B cell (primary cell): Measurements from ENCODE around the gene LAMB1. TPM values are rescaled to one million over a fixed set of nuclear protein-coding genes. Genes with fewer than 3 reads are reported as not detected.
A peak's percentile ranks its signal among the peaks of the same experiment; 100 is the strongest.

ENCODE experiments used
- ATAC-seq: fragments of 200-7000 bp; cut with Tn5 transposase; one replicate; pipeline ENCODE4 v1.10.0; 2021; ENCODE audit warnings: low read depth, mild to moderate bottlenecking, moderate number of reproducible peaks, moderate library complexity
- CTCF ChIA-PET: fragments of 350-600 bp; sonication (Branson Sonifier 250); formaldehyde crosslinking; loops from one replicate; lab custom pipeline; 2021; ENCODE audit warnings: antibody characterized with exemption, inconsistent platforms; lab: Charles Lee
- POLR2A ChIA-PET: fragments of 350-600 bp; sonication (Branson Sonifier 250); formaldehyde crosslinking; loops from one replicate; lab custom pipeline; 2021; ENCODE audit warnings: antibody characterized with exemption; lab: Charles Lee
- DNase-seq: peaks from one replicate; pipeline ENCODE4 v3.0.0; 2013
- H2AFZ ChIP-seq: 2 replicates; pipeline ENCODE4 v1.6.1; 2012; ENCODE audit warnings: mild to moderate bottlenecking, low read depth, low read length; ENCODE audit not compliant: insufficient read depth, poor library complexity, severe bottlenecking
- H3K27ac ChIP-seq, 2 donors: 1 replicate in 1 of 2; 2 replicates in 1 of 2; pipeline ENCODE4 v1.5.1; 2012 to 2013; ENCODE audit warnings: low read length in 2 of 2, mild to moderate bottlenecking in 2 of 2, moderate library complexity in 1 of 2
- H3K27me3 ChIP-seq, 4 experiments: fragments of 200-600 bp in 1 of 4; sonication (generic) in 1 of 4; replicated peaks in 1 of 4; 1 replicate in 2 of 4; 2 replicates in 2 of 4; pipeline versions ENCODE4 v1.6.1 to v1.7.0; 2013 to 2016; ENCODE audit warnings: low read length in 3 of 4, mild to moderate bottlenecking in 2 of 4, mixed read lengths in 1 of 4, moderate library complexity in 1 of 4; ENCODE audit not compliant: insufficient read depth in 4 of 4, control insufficient read depth in 3 of 4; ENCODE audit errors: control extremely low read depth in 1 of 4
- H3K36me3 ChIP-seq, 2 experiments: replicated peaks in 1 of 2; 1 replicate in 1 of 2; 2 replicates in 1 of 2; pipeline versions ENCODE4 v1.6.1 to v1.7.1; 2013; ENCODE audit warnings: low read length in 1 of 2; ENCODE audit not compliant: insufficient read depth in 2 of 2, control insufficient read depth in 1 of 2; ENCODE audit errors: control extremely low read depth in 1 of 2, extremely low read depth in 1 of 2
- H3K4me1 ChIP-seq, 2 donors: fragments of 200-600 bp in 1 of 2; sonication (generic) in 1 of 2; 1 replicate in 1 of 2; 2 replicates in 1 of 2; pipeline versions ENCODE4 v1.5.1 to v1.6.1; 2013 to 2017; ENCODE audit warnings: low read length in 2 of 2; ENCODE audit not compliant: control insufficient read depth in 2 of 2, insufficient read depth in 2 of 2
- H3K4me2 ChIP-seq: replicated peaks from 2 replicates; pipeline ENCODE3; 2012; ENCODE audit warnings: mild to moderate bottlenecking, low read depth, low read length; ENCODE audit not compliant: poor library complexity, severe bottlenecking
- H3K4me3 ChIP-seq, 5 experiments: fragments of 200-600 bp in 1 of 5; sonication (generic) in 1 of 5; 1 replicate in 3 of 5; 2 replicates in 2 of 5; pipeline versions ENCODE4 v1.5.1 to v1.7.0; 2011 to 2016; ENCODE audit warnings: low read length in 4 of 5, mild to moderate bottlenecking in 4 of 5, low read depth in 2 of 5, control low read depth in 1 of 5, moderate library complexity in 1 of 5; ENCODE audit not compliant: insufficient read depth in 1 of 5; ENCODE audit errors: control extremely low read depth in 1 of 5, extremely low read depth in 1 of 5
- H3K79me2 ChIP-seq: fragments of 200-600 bp; sonication (generic); one replicate; pipeline ENCODE4 v1.6.0; 2016; ENCODE audit warnings: low read length; ENCODE audit not compliant: control insufficient read depth, insufficient read depth
- H3K9ac ChIP-seq: fragments of 200-600 bp; sonication (generic); 2 replicates; pipeline ENCODE4 v1.6.1; 2017; ENCODE audit warnings: mild to moderate bottlenecking, low read length, moderate library complexity
- H3K9me3 ChIP-seq, 3 donors: one replicate each; pipeline versions ENCODE4 v1.6.1 to v1.7.1; 2013; ENCODE audit warnings: low read length in 2 of 3; ENCODE audit not compliant: control insufficient read depth in 2 of 3, insufficient read depth in 1 of 3; ENCODE audit errors: control extremely low read depth in 1 of 3
- H4K20me1 ChIP-seq: 2 replicates; pipeline ENCODE4 v1.6.0; 2012; ENCODE audit warnings: mild to moderate bottlenecking, low read length; ENCODE audit not compliant: insufficient read depth, control insufficient read depth, poor library complexity, severe bottlenecking
- H3K27ac Mint-ChIP-seq: one replicate; pipeline ENCODE4 v1.8.0; 2021; ENCODE audit warnings: mixed read lengths
- H3K27me3 Mint-ChIP-seq: one replicate; pipeline ENCODE4 v1.8.0; 2021; ENCODE audit warnings: mixed read lengths
- H3K4me1 Mint-ChIP-seq: one replicate; pipeline ENCODE4 v1.8.0; 2021; ENCODE audit warnings: mixed read lengths
- H3K4me3 Mint-ChIP-seq: one replicate; pipeline ENCODE4 v1.8.0; 2021; ENCODE audit warnings: mixed read lengths
- H3K9me3 Mint-ChIP-seq: one replicate; pipeline ENCODE4 v1.8.0; 2022; ENCODE audit warnings: mixed read lengths; ENCODE audit not compliant: insufficient read depth
- EZH2 ChIP-seq: IDR thresholded peaks from 2 replicates; pipeline ENCODE4 v1.6.1; 2012; ENCODE audit warnings: borderline replicate concordance, low read depth, mild to moderate bottlenecking, moderate library complexity, low read length; ENCODE audit not compliant: insufficient read depth, poor library complexity, severe bottlenecking
- WGBS: methylation state at CpG from one replicate; pipeline ENCODE4 v1.1.5; 2013; ENCODE audit warnings: missing lambda C conversion rate; ENCODE audit not compliant: insufficient coverage; 5-methylcytosine and 5-hydroxymethylcytosine counted together
- intact Hi-C: fragments of 100-400 bp; cut with micrococcal nuclease; formaldehyde crosslinking; loops from one replicate; pipeline ENCODE4 v1.10.0; 2022
- polyA plus RNA-seq: library from polyadenylated mRNA; depleted of rRNA; stranded (reverse); fragments of >200 nt; gene quantifications from 2 replicates; pipeline ENCODE4 v1.2.3, GENCODE V29; 2012
- total RNA-seq, 2 donors: library from RNA; stranded (reverse); fragments of 120-200 nt in 1 of 2; gene quantifications; 1 replicate in 1 of 2; 2 replicates in 1 of 2; pipeline versions ENCODE4 v1.2.3 to v1.2.4, GENCODE V29; 2013 to 2022
- TF ChIP-seq, protein P1 (sequence below): fragments of 200-600 bp; IDR thresholded peaks from one replicate; pipeline ENCODE4 v1.8.0; 2022; ENCODE audit warnings: antibody characterized with exemption, mild to moderate bottlenecking

The LAMB1 gene
- total and polyA plus RNA-seq, 2 donors (not counting 1 experiment from before 2014, with no cell fraction given), result not detected

DNA sequence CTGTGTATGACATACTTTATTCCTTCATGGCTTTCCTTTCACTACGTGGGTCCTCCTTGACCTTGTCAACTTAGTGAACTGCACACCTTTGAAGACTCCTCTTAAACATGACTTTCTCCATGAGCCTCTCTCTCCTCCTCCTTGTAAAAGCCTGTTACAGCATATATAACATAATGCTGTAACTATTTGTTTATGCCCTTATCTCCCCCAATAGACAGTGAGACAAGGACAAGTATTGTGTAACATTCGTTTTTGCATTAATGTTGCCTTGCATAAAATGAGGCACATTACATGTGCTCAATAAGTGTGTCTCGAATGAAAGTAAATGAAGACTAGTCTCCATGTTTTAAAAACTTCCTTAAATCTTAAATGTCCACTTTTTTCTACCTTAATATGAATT lies 4.3 kb upstream of the LAMB1 start:
- no peaks in the 10 kb centered on the region for H3K9me3 ChIP-seq
- ChIA-PET POLR2A (no interaction called here), CTCF (no interaction called here)
- Mint-ChIP-seq H3K27me3 (peaks cover 47% of the 10 kb centered on the region), H3K4me3 (no peak overlapping the region), H3K27ac (no peak overlapping the region), H3K4me1 (peaks cover 14% of the 10 kb centered on the region), H3K9me3 (no peaks in the 10 kb centered on the region)
- H2AFZ ChIP-seq, result no peak overlapping the region
- DNase-seq (no peak), ATAC-seq (no peak)
- no CpG with 5 or more reads among the region's 3 CpGs for WGBS
- no peak overlapping the region for H3K4me2 ChIP-seq
- H3K4me3 ChIP-seq, result no peak overlapping the region
- no peaks in the 10 kb centered on the region for H4K20me1 ChIP-seq
- H3K4me1 ChIP-seq, result peaks cover 10 to 18% of the 10 kb centered on the region in 2 donors
- H3K27ac ChIP-seq, result no peak overlapping the region
- TF ChIP-seq, protein P1, sequence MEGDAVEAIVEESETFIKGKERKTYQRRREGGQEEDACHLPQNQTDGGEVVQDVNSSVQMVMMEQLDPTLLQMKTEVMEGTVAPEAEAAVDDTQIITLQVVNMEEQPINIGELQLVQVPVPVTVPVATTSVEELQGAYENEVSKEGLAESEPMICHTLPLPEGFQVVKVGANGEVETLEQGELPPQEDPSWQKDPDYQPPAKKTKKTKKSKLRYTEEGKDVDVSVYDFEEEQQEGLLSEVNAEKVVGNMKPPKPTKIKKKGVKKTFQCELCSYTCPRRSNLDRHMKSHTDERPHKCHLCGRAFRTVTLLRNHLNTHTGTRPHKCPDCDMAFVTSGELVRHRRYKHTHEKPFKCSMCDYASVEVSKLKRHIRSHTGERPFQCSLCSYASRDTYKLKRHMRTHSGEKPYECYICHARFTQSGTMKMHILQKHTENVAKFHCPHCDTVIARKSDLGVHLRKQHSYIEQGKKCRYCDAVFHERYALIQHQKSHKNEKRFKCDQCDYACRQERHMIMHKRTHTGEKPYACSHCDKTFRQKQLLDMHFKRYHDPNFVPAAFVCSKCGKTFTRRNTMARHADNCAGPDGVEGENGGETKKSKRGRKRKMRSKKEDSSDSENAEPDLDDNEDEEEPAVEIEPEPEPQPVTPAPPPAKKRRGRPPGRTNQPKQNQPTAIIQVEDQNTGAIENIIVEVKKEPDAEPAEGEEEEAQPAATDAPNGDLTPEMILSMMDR, result no peak
- TF ChIP-seq EZH2, result no peak
- no peaks in the 10 kb centered on the region for H3K36me3 ChIP-seq
- H3K27me3 ChIP-seq, result peaks cover 0 to 37% (median 14%) of the 10 kb centered on the region in 4 experiments
- no peaks in the 10 kb centered on the region for H3K79me2 ChIP-seq
- intact Hi-C loops, result no loop called here
- no peak overlapping the region for H3K9ac ChIP-seq

DNA sequence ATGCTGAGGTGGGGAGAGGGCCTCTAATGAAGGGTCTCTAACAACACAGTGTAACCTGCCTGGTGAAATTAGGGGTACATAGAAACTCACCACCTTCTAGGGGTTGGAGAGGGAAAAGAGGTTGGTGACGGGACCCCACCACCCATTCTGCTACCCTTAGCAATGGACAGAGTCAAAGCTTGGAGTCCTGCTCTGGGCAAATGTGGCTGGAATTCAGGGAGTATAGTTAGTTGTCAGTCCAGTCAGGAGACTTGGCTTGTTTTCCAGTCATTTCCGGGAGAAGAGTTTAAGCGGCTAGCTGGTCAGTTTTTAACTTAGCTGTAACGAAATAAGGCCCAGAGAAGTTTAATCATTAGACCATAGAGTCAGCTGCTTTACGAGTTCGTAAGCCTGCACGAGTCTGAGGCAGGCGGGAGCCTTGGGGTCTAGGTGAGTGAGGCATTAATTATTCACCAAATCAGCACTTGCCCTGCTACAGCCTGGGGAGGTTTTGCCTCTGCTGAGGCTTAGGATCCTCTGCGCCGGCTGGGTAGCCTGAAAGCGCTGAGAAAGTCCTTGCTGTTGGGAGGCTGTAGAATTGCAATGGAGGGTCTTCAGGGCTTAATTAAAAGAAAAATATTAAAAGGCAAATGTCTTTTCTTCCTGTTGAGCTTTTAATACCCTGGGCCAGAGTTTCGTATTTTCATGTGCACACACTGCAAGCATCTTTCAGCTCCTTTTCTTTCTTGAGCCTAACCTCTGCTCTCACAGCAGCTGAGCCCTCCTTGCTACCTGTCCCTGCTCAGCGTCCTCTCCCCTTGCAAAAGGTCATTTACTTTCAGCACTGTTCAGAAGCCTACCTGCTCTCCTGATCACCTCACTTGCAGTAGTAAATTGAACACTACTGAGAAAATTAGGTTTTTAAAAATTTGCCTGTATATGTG lies 1.5 kb upstream of the LAMB1 start:
- H3K27me3 ChIP-seq, result peaks cover 0 to 57% (median 21%) of the 10 kb centered on the region in 4 experiments
- no peaks in the 10 kb centered on the region for H4K20me1 ChIP-seq
- Mint-ChIP-seq H3K4me1 (peaks cover 21% of the 10 kb centered on the region), H3K27me3 (peaks cover 57% of the 10 kb centered on the region), H3K9me3 (no peaks in the 10 kb centered on the region), H3K4me3 (peak overlapping the region; percentile 65), H3K27ac (no peak overlapping the region)
- H3K4me1 ChIP-seq, result peaks cover 21 to 30% of the 10 kb centered on the region in 2 donors
- no peak overlapping the region for H2AFZ ChIP-seq
- DNase-seq, result no peak
- H3K4me2 ChIP-seq, result peak overlapping the region; percentile 8
- no peak overlapping the region for H3K9ac ChIP-seq
- no peak overlapping the region for H3K27ac ChIP-seq
- TF ChIP-seq, protein P1, result no peak
- TF ChIP-seq EZH2, result no peak
- ATAC-seq, result no peak
- peaks cover 0 to 6% (median 0%) of the 10 kb centered on the region in 3 donors for H3K9me3 ChIP-seq
- CTCF ChIA-PET, result no interaction called here
- no peak overlapping the region for H3K4me3 ChIP-seq
- no peaks in the 10 kb centered on the region for H3K79me2 ChIP-seq
- POLR2A ChIA-PET, result no interaction called here
- H3K36me3 ChIP-seq, result no peaks in the 10 kb centered on the region
- 47% methylated on average over 8 of the region's 13 CpGs for WGBS
- intact Hi-C loops, result no loop called here
